Loucy (cell line): Measurements from ENCODE around the gene PFKFB4.

Source experiments
- H2AFZ ChIP-seq: fragments of 200-600 bp; sonication (generic); 2 replicates; pipeline ENCODE4 v1.6.0; 2016; ENCODE audit warnings: antibody characterized with exemption, mild to moderate bottlenecking, low read length, moderate library complexity
- H3F3A ChIP-seq: fragments of 200-600 bp; 2 replicates; pipeline ENCODE4 v1.6.0; 2016; ENCODE audit warnings: antibody characterized with exemption, low read depth, mild to moderate bottlenecking
- H3K27me3 ChIP-seq: fragments of 200-600 bp; sonication (generic); 2 replicates; pipeline ENCODE4 v1.6.1; 2014; ENCODE audit warnings: low read length, mild to moderate bottlenecking; ENCODE audit not compliant: insufficient read depth, poor library complexity, severe bottlenecking
- H3K36me3 ChIP-seq: fragments of 200-600 bp; sonication (generic); 2 replicates; pipeline ENCODE4 v1.6.1; 2016; ENCODE audit warnings: low read length; ENCODE audit not compliant: insufficient read depth
- H3K4me1 ChIP-seq: fragments of 200-600 bp; sonication (generic); 2 replicates; pipeline ENCODE4 v1.5.1; 2014; ENCODE audit warnings: low read length, mild to moderate bottlenecking; ENCODE audit not compliant: insufficient read depth, poor library complexity, severe bottlenecking
- H3K4me2 ChIP-seq: fragments of 200-600 bp; sonication (generic); 2 replicates; pipeline ENCODE4 v1.6.0; 2014; ENCODE audit warnings: antibody characterized with exemption, low read length, low read depth, mild to moderate bottlenecking; ENCODE audit not compliant: poor library complexity, severe bottlenecking
- H3K4me3 ChIP-seq: fragments of 200-600 bp; sonication (generic); 2 replicates; pipeline ENCODE4 v1.5.1; 2014; ENCODE audit warnings: low read length, mild to moderate bottlenecking, mixed read lengths; ENCODE audit not compliant: poor library complexity, severe bottlenecking
- H3K79me2 ChIP-seq: fragments of 200-600 bp; sonication (generic); 2 replicates; pipeline ENCODE4 v1.6.1; 2014; ENCODE audit warnings: low read length; ENCODE audit not compliant: insufficient read depth
- H3K9ac ChIP-seq: fragments of 200-600 bp; sonication (generic); 2 replicates; pipeline ENCODE4 v1.6.0; 2014; ENCODE audit warnings: mild to moderate bottlenecking, low read depth, low read length, moderate library complexity; ENCODE audit not compliant: poor library complexity, severe bottlenecking
- H3K9me2 ChIP-seq: fragments of 200-600 bp; sonication (generic); replicated peaks from 2 replicates; pipeline ENCODE4 v1.6.1; 2016; ENCODE audit warnings: low read depth, low read length, mixed read lengths
- H3K9me3 ChIP-seq: fragments of 200-600 bp; sonication (generic); 2 replicates; pipeline ENCODE4 v1.6.1; 2014; ENCODE audit warnings: mild to moderate bottlenecking, antibody characterized with exemption, low read length, low read depth; ENCODE audit not compliant: insufficient read depth
- H4K20me1 ChIP-seq: fragments of 200-600 bp; sonication (generic); 2 replicates; pipeline ENCODE4 v1.6.0; 2014; ENCODE audit warnings: antibody characterized with exemption, low read length, mild to moderate bottlenecking; ENCODE audit not compliant: insufficient read depth, poor library complexity, severe bottlenecking
- CTCF ChIP-seq: fragments of 200-600 bp; sonication (generic); conservative IDR thresholded peaks from 2 replicates; pipeline ENCODE4 v1.5.1; 2014; ENCODE audit warnings: mild to moderate bottlenecking, antibody characterized with exemption, low read length
- EZH2phosphoT487 ChIP-seq: fragments of 200-600 bp; IDR thresholded peaks from 2 replicates; pipeline ENCODE4 v1.6.1; 2018; ENCODE audit warnings: antibody characterized with exemption, mild to moderate bottlenecking, moderate library complexity, borderline replicate concordance

The PFKFB4 gene

GRCh38 chr3:48584836-48585235 lies 28.2 kb upstream of the PFKFB4 start:
- no peaks in the 10 kb centered on the region for H3K36me3 ChIP-seq
- H3K9me2 ChIP-seq: no peaks in the 10 kb centered on the region

GRCh38 chr3:48581621-48582481 lies 25.2 kb upstream of the PFKFB4 start:
- Histone ChIP-seq H3K79me2 (no peaks in the 10 kb centered on the region), H3K36me3 (no peaks in the 10 kb centered on the region), H3K9me3 (no peaks in the 10 kb centered on the region), H3K4me2 (no peak overlapping the region), H3K9ac (no peak overlapping the region), H2AFZ (no peak overlapping the region), H3K4me3 (no peak overlapping the region), H3K9me2 (no peaks in the 10 kb centered on the region), H4K20me1 (no peaks in the 10 kb centered on the region), H3K27me3 (no peaks in the 10 kb centered on the region), H3K4me1 (no peaks in the 10 kb centered on the region), H3F3A (no peaks in the 10 kb centered on the region)
- TF ChIP-seq CTCF: no peak
- no peak for TF ChIP-seq EZH2phosphoT487

More at GRCh38 chr3:48584836-48585235, 28.2 kb upstream of the PFKFB4 start:
- Histone ChIP-seq H3F3A (no peaks in the 10 kb centered on the region), H3K79me2 (no peaks in the 10 kb centered on the region), H3K4me2 (no peak overlapping the region), H4K20me1 (no peaks in the 10 kb centered on the region), H3K27me3 (no peaks in the 10 kb centered on the region), H3K9me3 (no peaks in the 10 kb centered on the region), H3K4me3 (no peak overlapping the region), H2AFZ (no peak overlapping the region), H3K4me1 (no peaks in the 10 kb centered on the region), H3K9ac (no peak overlapping the region)
- TF ChIP-seq CTCF (no peak), EZH2phosphoT487 (no peak)

- no peaks in the 10 kb centered on the region for H3K9me2 ChIP-seq
- H3K4me3 ChIP-seq: no peak overlapping the region
- no peak for TF ChIP-seq EZH2phosphoT487
- TF ChIP-seq CTCF: no peak
- H3K4me1 ChIP-seq: no peaks in the 10 kb centered on the region
- H2AFZ ChIP-seq: no peak overlapping the region
- H3F3A ChIP-seq: no peaks in the 10 kb centered on the region
- H3K9me3 ChIP-seq: no peaks in the 10 kb centered on the region
- H3K4me2 ChIP-seq: no peak overlapping the region
- no peaks in the 10 kb centered on the region for H4K20me1 ChIP-seq
- H3K36me3 ChIP-seq: no peaks in the 10 kb centered on the region
- no peaks in the 10 kb centered on the region for H3K79me2 ChIP-seq
- H3K27me3 ChIP-seq: no peaks in the 10 kb centered on the region
- H3K9ac ChIP-seq: no peak overlapping the region
These were observed 20.0 kb upstream of the PFKFB4 start for GRCh38 chr3:48576647-48577046.
